Urothelium cell line (cell line): Measurements from ENCODE around the gene MYO1E.

Source experiments
- DNase-seq: peaks from one replicate; pipeline ENCODE4 v3.0.0; 2011; ENCODE audit warnings: low spot score, mixed read lengths
- FAIRE-seq: peaks from 2 replicates; lab custom pipeline; 2011; peaks lifted over from hg19 to GRCh38; lab: Jason Lieb, UNC

The MYO1E gene

GRCh38 chr15:59322056-59322759 lies 50.5 kb downstream of the MYO1E start:
- no peak for DNase-seq
- no peak for FAIRE-seq

DNA sequence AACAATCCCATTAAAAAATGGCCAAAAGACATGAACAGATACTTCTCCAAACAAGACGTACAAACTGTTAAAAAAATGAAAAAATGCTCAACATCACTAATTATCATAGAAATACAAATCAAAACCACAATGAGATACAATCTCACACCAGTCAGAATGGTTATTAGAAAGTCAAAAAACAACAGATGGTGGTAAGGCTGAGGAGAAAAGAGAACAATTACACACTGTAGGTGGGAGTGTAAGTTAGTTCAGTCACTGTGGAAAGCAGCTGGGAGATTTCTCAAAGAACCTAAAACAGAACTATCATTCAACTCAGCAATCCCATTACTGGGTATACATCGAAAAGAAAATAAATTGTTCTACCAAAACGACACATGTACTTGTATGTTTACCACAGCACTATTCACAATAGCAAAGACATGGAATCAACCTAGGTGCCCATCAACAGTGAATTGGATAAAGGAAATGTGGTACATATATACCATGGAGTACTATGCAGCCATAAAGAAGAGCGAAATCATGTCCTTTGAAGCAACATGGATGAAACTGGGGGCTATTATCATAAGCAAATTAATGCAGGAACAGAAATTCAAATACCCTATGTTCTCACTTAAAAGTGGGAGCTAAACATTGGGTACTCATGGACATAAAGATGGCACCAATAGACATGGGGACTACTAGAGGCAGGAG lies 51.5 kb downstream of the MYO1E start:
- FAIRE-seq (no peak), DNase-seq (no peak)

- FAIRE-seq, result no peak
- no peak for DNase-seq
Measured at GRCh38 chr15:59317211-59317610, 55.5 kb downstream of the MYO1E start.

- DNase-seq (no peak), FAIRE-seq (no peak)
Measured at GRCh38 chr15:59315914-59316451, 56.7 kb downstream of the MYO1E start.

- peak; percentile 37 for DNase-seq
Measured at GRCh38 chr15:59313641-59314332, 58.9 kb downstream of the MYO1E start.

GRCh38 chr15:59312205-59312604 lies 60.5 kb downstream of the MYO1E start:
- DNase-seq (no peak), FAIRE-seq (no peak)

More at GRCh38 chr15:59313641-59314332, 58.9 kb downstream of the MYO1E start:
- FAIRE-seq, result peak; percentile 20

GRCh38 chr15:59311195-59311594 lies 61.5 kb downstream of the MYO1E start:
- FAIRE-seq, result no peak

DNA sequence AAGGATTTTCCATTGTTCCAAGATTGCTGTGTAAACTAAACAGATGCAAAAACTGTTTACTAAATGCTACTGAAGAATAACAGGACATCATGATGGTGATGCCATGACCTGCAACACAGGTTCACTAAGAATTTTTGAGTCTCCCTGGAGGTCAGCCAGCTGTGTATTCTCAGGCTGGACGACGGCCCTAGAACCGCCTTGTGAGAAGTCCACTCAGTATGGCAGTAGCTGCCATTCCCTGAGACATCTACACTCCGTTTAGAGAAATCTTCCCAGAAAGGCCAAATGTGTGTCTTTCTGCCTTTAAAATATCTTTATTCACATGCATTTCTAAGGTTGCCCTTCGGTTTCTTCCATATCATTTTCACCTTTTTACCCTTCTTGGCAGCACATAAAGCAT lies 63.3 kb downstream of the MYO1E start:
- no peak for DNase-seq
- FAIRE-seq, result no peak

More at GRCh38 chr15:59311195-59311594, 61.5 kb downstream of the MYO1E start:
- DNase-seq, result no peak

DNA sequence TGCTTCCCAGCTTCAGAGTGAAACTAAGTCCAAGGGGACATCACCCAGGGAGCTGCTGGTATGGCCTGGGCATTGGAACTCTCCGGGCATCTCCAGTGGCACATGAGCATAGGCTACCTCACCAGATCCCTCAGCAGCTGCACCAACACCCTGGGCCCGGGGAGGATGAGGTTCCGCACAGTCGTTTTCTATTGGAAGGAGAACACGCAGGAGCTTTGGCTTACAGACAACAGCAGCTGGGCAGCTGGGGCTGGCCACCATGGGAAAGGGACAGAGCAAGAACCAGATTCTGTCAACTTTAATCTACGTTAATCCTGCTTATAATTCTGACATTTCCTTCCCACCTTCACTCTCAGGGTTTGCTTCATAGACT lies 65.5 kb downstream of the MYO1E start:
- no peak for FAIRE-seq

DNA sequence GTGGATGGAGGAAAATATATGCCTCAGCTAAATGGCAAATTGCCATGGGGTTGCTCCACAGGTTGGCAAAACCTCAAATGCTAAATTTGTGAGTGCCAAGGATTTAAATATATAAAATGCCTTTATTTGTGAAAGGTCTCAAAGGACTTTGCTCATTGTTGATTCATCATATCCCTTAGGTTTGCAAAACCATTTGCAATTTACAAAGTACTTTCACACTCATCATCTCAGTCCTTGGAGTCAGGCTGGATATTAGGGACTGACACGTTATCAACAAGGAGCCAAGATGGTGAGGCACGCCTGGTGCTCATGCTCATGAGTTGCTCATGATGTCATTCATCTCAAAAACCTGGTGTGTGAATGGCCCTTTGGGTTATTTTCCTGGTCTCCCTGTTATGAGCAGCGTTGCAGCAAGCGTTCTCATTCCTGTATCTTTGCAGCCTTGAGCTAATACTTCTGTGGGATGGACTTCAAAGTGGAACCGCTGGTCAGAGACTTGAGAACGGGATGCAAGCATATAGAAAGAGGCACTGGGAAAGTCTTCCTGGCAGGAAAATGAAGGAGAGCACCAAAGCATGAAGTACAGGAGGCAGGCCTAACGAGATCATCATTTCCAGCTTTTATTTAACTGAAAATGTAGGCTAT lies 66.0 kb downstream of the MYO1E start:
- DNase-seq, result no peak

More for the DNA sequence above, 65.5 kb downstream of the MYO1E start:
- no peak for DNase-seq

DNA sequence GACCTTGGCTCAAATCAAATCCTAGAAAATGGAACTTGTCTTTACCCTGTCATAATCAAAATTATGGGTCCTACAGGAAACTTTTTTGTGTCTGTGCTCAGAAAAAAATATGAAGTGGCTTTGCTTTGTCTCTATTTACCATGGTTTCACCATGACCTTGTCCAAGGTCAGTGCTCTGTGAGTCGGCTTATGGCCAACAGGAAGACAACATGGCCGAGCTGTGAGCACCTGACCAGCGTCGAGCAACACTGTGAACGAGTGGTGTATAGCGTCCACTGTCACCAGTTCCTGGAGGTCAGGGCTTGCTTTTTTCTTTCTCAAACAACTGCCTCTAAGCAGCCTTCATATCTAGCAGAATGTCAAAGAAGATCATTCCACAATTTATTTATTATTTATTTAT lies 67.9 kb downstream of the MYO1E start:
- FAIRE-seq, result no peak

More for the DNA sequence above, 66.0 kb downstream of the MYO1E start:
- no peak for FAIRE-seq

DNA sequence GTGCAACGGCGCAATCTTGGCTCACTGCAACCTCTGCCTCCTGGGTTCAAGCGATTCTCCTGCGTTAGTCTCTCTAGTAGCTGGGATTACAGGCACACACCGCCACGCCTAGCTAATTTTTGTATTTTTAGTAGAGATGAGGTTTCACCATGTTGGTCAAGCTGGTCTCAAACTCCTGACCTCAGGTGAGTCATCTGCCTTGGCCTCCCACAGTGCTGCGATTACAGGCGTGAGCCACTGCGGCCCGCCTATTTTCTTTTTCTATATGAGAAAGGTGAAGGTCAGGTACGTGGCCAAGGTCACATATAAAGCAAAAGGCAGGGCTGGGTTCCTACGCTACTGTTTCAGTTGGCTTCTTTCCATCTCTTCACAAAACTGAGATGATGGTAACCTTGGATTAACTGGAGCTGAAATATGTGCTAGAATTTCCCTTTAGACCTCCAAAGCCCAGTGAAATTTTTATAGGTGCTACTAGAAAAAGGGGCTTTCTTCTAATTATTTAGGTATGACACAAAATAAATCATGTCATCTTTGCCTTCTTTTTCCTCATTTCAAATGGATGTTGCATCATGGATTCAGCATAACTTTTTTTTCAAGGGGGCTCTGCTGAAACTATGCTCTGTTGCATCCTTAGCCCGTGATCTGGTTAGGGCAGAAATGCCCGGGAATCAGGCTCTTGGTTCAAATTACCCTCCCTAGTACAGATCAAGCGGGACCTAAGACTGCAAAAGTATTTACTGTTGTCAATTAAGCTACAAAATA lies 68.5 kb downstream of the MYO1E start:
- FAIRE-seq, result no peak
- no peak for DNase-seq

More for the DNA sequence above, 67.9 kb downstream of the MYO1E start:
- DNase-seq, result no peak

- no peak for FAIRE-seq
- DNase-seq, result no peak
Measured at GRCh38 chr15:59303633-59304032, 69.0 kb downstream of the MYO1E start.

DNA sequence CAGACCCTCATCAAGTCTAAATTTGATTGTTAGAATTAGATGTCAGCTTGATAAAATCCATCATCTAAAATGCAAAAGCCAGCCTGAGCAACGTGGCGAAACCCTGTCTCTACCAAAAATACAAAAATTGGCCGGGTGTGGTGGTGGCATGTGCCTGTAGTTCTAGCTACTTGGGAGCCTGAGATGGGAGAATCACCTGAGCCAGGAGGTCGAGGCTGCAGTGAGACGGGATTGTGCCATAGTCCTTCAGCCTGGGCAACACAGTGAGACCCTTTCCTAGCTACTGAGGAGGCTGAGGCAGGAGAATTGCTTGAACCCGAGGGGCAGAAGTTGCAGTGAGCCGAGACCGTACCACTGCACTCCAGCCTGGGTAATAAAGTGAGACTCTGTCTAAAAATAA lies 69.5 kb downstream of the MYO1E start:
- DNase-seq, result no peak
- no peak for FAIRE-seq

DNA sequence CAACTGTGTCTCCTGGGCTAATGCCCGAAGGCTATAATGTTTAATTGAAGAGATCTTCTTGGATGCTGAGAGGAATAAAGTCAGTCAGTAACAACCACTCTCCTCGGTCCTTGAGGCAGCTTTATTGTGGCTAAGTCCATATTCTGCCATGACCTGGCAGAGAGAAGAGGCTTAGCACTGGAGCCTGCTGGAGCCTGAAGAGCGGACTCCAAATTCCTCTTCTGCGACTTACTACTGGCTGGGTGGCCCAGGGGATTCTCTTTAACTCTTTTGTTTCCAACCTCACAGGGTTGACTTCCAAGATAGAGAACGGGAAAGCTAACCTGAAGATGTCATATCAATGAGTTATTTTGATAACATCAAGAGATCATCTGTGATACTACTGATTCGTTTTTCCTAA lies 71.1 kb downstream of the MYO1E start:
- DNase-seq (no peak), FAIRE-seq (no peak)

DNA sequence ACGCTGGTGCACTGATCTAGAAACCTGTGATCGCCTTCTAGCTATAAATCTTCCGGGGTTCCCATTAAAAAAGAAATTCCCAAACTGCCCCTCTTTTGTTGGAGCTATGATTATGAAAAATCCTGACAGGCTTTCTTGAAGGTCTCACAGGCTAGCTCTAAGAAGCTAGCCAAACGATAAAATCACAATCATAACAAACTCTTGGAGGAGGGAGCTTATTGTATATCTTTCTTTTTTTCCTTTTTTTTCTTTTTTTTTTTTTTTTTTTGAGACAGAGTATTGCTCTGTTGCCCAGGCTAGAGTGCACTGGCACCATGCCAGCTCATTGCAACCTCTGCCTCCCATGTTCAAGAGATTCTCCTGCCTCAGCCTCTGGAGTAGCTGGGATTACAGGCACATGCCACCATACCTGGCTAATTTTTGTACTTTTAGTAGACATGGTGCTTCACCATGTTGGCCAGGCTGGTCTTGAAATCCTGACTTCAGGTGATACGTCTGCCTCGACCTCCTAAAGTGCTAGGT lies 72.0 kb downstream of the MYO1E start:
- FAIRE-seq (no peak), DNase-seq (no peak)

GRCh38 chr15:59299929-59300617 lies 72.6 kb downstream of the MYO1E start:
- peak; percentile 84 for DNase-seq
- no peak for FAIRE-seq

- FAIRE-seq, result no peak
- no peak for DNase-seq
Measured at GRCh38 chr15:59298854-59299250, 73.8 kb downstream of the MYO1E start.

- peak; percentile 46 for DNase-seq
Measured at GRCh38 chr15:59298225-59298853, 74.3 kb downstream of the MYO1E start.

More at GRCh38 chr15:59298225-59298853, 74.3 kb downstream of the MYO1E start:
- no peak for FAIRE-seq
